ENCODE data around the gene STX10.

DNA sequence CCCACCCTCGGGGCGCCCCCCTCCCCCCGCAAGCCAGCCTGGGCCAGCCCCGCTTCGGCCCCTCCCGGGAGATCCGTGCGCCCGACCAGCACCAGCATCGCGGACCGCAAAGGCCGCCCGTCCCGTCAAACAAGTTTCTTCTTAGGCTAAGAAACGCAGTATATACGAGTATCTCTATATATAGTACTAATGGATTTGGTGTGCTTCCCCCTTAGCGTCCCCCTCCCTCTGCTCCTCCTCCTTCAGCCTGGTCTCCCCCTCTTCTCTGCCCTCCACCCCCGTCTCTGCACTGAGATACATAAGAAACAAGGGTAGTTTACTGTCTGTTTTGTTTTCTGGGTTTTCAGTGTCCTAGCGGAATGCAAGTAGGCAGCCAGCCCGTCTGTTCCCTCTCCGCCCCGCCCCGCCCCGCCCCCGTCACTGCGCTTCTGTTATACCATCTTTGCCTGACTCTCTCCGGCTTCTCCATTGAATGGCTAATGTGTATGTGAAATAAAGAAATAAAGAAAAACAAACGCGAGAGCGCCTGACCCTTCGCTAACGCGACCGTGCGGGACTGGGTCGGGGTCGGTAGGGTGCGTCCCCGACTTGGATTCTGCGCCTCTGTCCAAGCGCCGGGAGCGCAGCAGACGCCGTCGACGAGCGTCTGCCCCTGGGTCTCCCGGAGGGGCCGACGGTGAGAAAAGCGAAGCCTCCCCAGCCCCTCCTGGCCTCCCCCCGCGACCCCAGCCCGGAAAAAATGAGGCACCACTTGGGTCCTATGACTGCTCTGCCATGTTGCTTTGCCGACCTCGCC lies 51.7 kb downstream of the STX10 start:
- TF ChIP-seq EP300 (IDR thresholded peaks at IDR 0.05) (no peak), POLR2A (IDR thresholded peaks at IDR 0.05) (no peak)
- TF ChIP-seq, protein P1, sequence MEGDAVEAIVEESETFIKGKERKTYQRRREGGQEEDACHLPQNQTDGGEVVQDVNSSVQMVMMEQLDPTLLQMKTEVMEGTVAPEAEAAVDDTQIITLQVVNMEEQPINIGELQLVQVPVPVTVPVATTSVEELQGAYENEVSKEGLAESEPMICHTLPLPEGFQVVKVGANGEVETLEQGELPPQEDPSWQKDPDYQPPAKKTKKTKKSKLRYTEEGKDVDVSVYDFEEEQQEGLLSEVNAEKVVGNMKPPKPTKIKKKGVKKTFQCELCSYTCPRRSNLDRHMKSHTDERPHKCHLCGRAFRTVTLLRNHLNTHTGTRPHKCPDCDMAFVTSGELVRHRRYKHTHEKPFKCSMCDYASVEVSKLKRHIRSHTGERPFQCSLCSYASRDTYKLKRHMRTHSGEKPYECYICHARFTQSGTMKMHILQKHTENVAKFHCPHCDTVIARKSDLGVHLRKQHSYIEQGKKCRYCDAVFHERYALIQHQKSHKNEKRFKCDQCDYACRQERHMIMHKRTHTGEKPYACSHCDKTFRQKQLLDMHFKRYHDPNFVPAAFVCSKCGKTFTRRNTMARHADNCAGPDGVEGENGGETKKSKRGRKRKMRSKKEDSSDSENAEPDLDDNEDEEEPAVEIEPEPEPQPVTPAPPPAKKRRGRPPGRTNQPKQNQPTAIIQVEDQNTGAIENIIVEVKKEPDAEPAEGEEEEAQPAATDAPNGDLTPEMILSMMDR (IDR thresholded peaks at IDR 0.05) = no peak
